T-cell (primary cell): ENCODE measurements around the gene IRX2. TPM values are rescaled to one million over a fixed set of nuclear protein-coding genes. Genes with fewer than 3 reads are reported as not detected.

Source experiments
- ATAC-seq, 4 experiments: fragments of 200-7000 bp in 3 of 4; fragments of 150-1000 bp in 1 of 4; cut with Tn5 transposase; replicated peaks in 1 of 4; 1 replicate in 3 of 4; 2 replicates in 1 of 4; pipeline ENCODE4 v1.10.0; 2021; ENCODE audit warnings: moderate library complexity in 3 of 4, mild to moderate bottlenecking in 2 of 4, moderate number of reproducible peaks in 1 of 4
- CTCF ChIA-PET, 2 donors: fragments of 300-600 bp; sonication (Branson Sonifier 250); formaldehyde crosslinking; loops; one replicate each; lab custom pipeline; 2022; ENCODE audit warnings: antibody characterized with exemption in 2 of 2; lab: Charles Lee
- POLR2A ChIA-PET, 2 donors: fragments of 300-600 bp; sonication (Branson Sonifier 250); formaldehyde crosslinking; loops; one replicate each; lab custom pipeline; 2022; ENCODE audit warnings: antibody characterized with exemption in 2 of 2; lab: Charles Lee
- DNase-seq, 35 experiments: peaks; one replicate each; pipeline versions ENCODE4 v3.0.0 to v3.0.0-alpha.2; 2013 to 2023
- H3K27ac ChIP-seq: one replicate; pipeline ENCODE4 v1.5.1; 2013; ENCODE audit warnings: low read length
- H3K27me3 ChIP-seq, 2 experiments: replicated peaks in 1 of 2; 1 replicate in 1 of 2; 2 replicates in 1 of 2; pipeline versions ENCODE4 v1.6.1 to v1.7.0; 2013; ENCODE audit warnings: low read length in 1 of 2, mixed read lengths in 1 of 2; ENCODE audit not compliant: control insufficient read depth in 2 of 2, insufficient read depth in 2 of 2; ENCODE audit errors: extremely low read depth in 1 of 2
- H3K36me3 ChIP-seq, 2 donors: 1 replicate in 1 of 2; 2 replicates in 1 of 2; pipeline versions ENCODE4 v1.6.1 to v1.7.0; 2013; ENCODE audit warnings: low read length in 1 of 2; ENCODE audit not compliant: control insufficient read depth in 2 of 2, insufficient read depth in 1 of 2; ENCODE audit errors: extremely low read depth in 1 of 2
- H3K4me1 ChIP-seq, 2 experiments: 1 replicate in 1 of 2; 2 replicates in 1 of 2; pipeline versions ENCODE4 v1.6.1 to v1.7.0; 2013; ENCODE audit warnings: low read length in 2 of 2, mixed read lengths in 1 of 2; ENCODE audit not compliant: insufficient read depth in 2 of 2, control insufficient read depth in 1 of 2; ENCODE audit errors: extremely low read depth in 1 of 2
- H3K4me3 ChIP-seq, 2 donors: 1 replicate in 1 of 2; 2 replicates in 1 of 2; pipeline versions ENCODE4 v1.5.1 to v1.7.0; 2013; ENCODE audit warnings: mild to moderate bottlenecking in 2 of 2, low read length in 1 of 2, moderate library complexity in 1 of 2; ENCODE audit not compliant: control insufficient read depth in 1 of 2; ENCODE audit errors: extremely low read depth in 1 of 2
- H3K9me3 ChIP-seq: 2 replicates; pipeline ENCODE4 v1.7.0; 2013
- H3K27ac Mint-ChIP-seq, 2 donors: one replicate each; pipeline ENCODE4 v1.8.0; 2020 to 2021; ENCODE audit warnings: mild to moderate bottlenecking in 2 of 2, mixed read lengths in 2 of 2
- H3K27me3 Mint-ChIP-seq, 2 donors: one replicate each; pipeline ENCODE4 v1.8.0; 2021 to 2022; ENCODE audit warnings: mixed read lengths in 2 of 2
- H3K36me3 Mint-ChIP-seq: one replicate; pipeline ENCODE4 v1.8.0; 2021; ENCODE audit warnings: mixed read lengths
- H3K4me1 Mint-ChIP-seq, 3 donors: one replicate each; pipeline ENCODE4 v1.8.0; 2020 to 2022; ENCODE audit warnings: mixed read lengths in 3 of 3, mild to moderate bottlenecking in 1 of 3
- H3K4me3 Mint-ChIP-seq, 3 donors: one replicate each; pipeline ENCODE4 v1.8.0; 2020 to 2022; ENCODE audit warnings: mild to moderate bottlenecking in 3 of 3, mixed read lengths in 3 of 3, moderate library complexity in 3 of 3
- H3K9me3 Mint-ChIP-seq, 3 donors: one replicate each; pipeline ENCODE4 v1.8.0; 2020 to 2022; ENCODE audit warnings: mixed read lengths in 3 of 3
- whole genome bisulfite sequencing: methylation state at CpG from one replicate; pipeline ENCODE4 v1.1.5; 2013; ENCODE audit warnings: missing lambda C conversion rate; ENCODE audit not compliant: insufficient coverage; 5-methylcytosine and 5-hydroxymethylcytosine counted together
- total RNA-seq, 35 experiments: library from RNA in 6 of 35; stranded (reverse) in 6 of 35; fragments of 120-200 nt in 1 of 35; gene quantifications; one replicate each; pipeline versions ENCODE4 v1.2.1 to v1.2.4 and lab custom pipeline; 2013 to 2026

The IRX2 gene
- total RNA-seq, 5 donors from 2014 or later (not counting 1 experiment from before 2014, with no cell fraction given), result 0.13 to 0.26 TPM; not detected in 3

DNA sequence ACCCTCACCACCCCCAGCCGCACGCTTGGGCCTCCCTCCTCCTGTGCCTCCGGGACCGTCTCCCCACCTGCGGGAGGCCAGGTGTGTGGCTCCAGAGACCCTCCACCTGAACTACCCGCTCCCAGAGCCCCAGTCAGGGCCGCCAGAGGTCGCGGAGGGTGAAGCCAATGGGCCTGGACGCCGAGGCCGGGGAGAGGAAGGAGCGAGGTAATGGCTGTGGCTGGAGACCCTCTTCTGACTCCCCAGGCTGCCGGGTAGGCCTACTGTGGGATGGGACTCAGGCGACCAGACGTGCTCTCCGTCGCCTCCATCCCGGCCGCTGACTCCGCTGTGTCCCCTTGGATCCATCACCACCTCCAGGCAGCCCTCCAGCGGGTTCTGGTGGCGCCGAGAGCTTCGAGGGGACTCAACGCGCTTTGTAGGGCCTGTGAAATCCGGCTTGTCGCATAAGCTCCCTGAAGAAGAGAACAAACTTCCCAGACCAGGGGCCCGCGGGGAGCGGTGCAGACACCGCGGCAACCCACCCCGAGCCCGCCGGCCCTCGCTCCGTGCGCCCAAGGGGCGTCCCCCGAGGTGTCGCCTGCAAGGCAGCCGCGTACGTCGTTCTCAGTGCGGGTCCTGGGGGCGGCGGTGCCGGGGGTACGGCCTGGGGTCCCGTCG, 12.6 kb downstream of the IRX2 start:
- Histone ChIP-seq H3K9me3 (no peaks in the 10 kb centered on the region), H3K27me3 (peaks cover 14 to 46% of the 10 kb centered on the region in 2 experiments), H3K27ac (no peak overlapping the region), H3K36me3 (no peaks in the 10 kb centered on the region), H3K4me3 (no peak overlapping the region), H3K4me1 (peaks cover 0 to 2% of the 10 kb centered on the region in 2 experiments)
- WGBS, result 9% methylated on average over 41 of the region's 54 CpGs
- ChIA-PET CTCF (no interaction called here), POLR2A (no interaction called here)
- no peaks in the 10 kb centered on the region for H3K36me3 Mint-ChIP-seq
- H3K9me3 Mint-ChIP-seq, result no peaks in the 10 kb centered on the region
- no peak overlapping the region for H3K4me3 Mint-ChIP-seq
- H3K27ac Mint-ChIP-seq, result no peak overlapping the region
- no peak for ATAC-seq
- no peak for DNase-seq
- peaks cover 34 to 51% of the 10 kb centered on the region in 2 donors for H3K27me3 Mint-ChIP-seq
- no peaks in the 10 kb centered on the region for H3K4me1 Mint-ChIP-seq

DNA sequence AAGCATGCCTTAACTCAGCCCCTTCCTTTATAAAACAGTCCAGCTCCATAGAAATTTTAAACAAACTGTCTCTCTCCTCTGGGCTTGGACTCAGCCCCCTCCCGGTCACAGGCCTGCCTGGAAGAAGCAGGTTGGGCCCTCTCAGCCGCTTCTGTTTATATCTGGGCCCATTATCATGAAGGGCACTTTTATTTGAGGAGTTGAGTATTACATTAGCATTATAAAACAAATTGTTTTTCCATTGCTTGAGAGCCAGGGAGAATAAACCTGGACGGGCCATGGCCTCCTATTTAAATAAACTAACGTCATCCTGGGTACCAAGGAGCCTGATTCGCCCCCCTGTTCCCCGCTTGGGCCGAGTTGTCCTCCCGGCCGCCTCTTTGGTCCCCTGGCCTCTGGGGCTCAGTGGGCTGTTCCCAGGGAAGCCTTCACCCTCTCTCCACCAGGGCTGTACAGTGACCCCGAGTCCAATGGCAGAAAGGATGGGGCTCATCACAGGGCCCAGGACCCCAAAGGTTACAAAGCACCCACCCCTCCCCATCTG, 13.2 kb downstream of the IRX2 start:
- no peaks in the 10 kb centered on the region for H3K9me3 Mint-ChIP-seq
- H3K4me1 Mint-ChIP-seq, result no peaks in the 10 kb centered on the region
- H3K4me3 Mint-ChIP-seq, result no peak overlapping the region
- no peaks in the 10 kb centered on the region for H3K36me3 Mint-ChIP-seq
- 22% methylated on average over 6 of the region's 10 CpGs for WGBS
- H3K27ac Mint-ChIP-seq, result no peak overlapping the region
- no peak overlapping the region for H3K27ac ChIP-seq
- POLR2A ChIA-PET, result no interaction called here
- peaks cover 30 to 47% of the 10 kb centered on the region in 2 donors for H3K27me3 Mint-ChIP-seq
- CTCF ChIA-PET, result no interaction called here
- H3K4me3 ChIP-seq, result no peak overlapping the region
- no peaks in the 10 kb centered on the region for H3K9me3 ChIP-seq
- peaks cover 0 to 2% of the 10 kb centered on the region in 2 experiments for H3K4me1 ChIP-seq
- ATAC-seq, result no peak
- H3K36me3 ChIP-seq, result no peaks in the 10 kb centered on the region
- peaks cover 14 to 46% of the 10 kb centered on the region in 2 experiments for H3K27me3 ChIP-seq
- no peak for DNase-seq

DNA sequence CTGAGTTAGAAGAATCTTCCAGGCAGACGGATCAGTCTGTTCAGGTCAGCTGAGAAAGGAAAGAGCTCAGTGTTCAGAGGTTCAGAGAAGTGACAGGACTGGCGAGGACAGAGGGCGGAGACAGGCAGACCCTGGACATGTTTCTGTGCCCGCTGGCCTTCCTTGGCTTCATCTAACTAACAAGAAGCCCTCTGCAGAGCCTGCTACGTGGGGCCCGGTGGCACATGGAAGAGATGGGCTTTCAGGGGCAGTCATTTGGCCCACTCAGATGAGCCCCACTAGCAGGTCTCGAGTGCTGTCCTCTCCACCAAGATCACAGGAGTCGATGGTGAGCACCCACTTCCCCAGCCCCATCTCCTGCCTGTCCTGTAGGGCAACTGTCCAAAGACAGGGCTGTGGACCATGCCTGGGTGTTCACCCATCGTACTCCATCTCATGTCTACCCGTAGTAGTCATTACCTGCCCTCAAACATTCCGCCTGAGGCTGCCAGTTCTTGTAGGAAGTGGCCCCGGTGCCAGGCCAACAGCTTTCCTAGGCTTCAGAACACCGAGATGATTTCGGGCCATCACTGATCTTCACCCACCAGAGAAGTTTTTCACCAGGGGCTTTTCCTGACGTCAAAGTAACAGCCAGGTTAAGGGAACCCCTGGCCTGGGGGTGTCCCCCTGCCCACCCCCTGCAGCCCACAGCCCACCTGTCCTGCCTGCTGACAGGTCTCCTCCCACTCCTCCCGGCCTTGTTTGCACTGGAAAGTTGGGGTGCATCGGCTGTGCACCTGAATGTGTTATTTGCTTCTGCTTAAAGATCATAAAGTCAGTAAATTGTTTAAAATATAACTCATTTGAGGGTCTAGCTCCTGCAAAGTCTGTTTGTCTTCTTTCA, 14.0 kb downstream of the IRX2 start:
- Mint-ChIP-seq H3K9me3 (no peaks in the 10 kb centered on the region), H3K4me1 (no peaks in the 10 kb centered on the region), H3K36me3 (no peaks in the 10 kb centered on the region), H3K27me3 (peaks cover 34 to 47% of the 10 kb centered on the region in 2 donors), H3K4me3 (no peak overlapping the region), H3K27ac (no peak overlapping the region)
- Histone ChIP-seq H3K27ac (no peak overlapping the region), H3K27me3 (peaks cover 14 to 44% of the 10 kb centered on the region in 2 experiments), H3K4me1 (peaks cover 0 to 2% of the 10 kb centered on the region in 2 experiments), H3K4me3 (no peak overlapping the region), H3K9me3 (no peaks in the 10 kb centered on the region), H3K36me3 (no peaks in the 10 kb centered on the region)
- peak in 1 of 4 experiments; percentile 20 for ATAC-seq
- WGBS, result 84% methylated on average over 14 of the region's 17 CpGs
- ChIA-PET POLR2A (no interaction called here), CTCF (no interaction called here)
- DNase-seq, result no peak

DNA sequence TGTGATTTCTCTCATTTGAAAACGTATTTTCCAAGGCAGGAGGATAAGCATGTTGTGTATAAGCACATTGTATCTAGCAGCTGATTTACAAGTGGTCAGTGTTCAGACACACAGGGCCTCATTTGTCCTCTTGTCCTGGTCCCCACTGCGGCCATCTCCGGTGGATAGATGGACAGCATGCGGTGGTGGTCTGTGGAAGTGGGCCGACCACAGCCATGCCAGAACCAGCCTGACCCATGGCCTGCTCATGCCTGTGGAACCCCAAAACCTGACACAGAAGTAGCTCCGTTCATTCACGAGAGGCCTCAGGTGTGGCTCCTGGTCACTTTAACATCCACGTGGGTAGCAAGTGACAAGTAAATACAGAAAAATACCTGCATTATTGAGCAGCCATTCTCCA, 14.6 kb downstream of the IRX2 start:
- DNase-seq, result no peak
- ChIA-PET POLR2A (no interaction called here), CTCF (no interaction called here)
- H3K27me3 Mint-ChIP-seq, result peaks cover 35 to 44% of the 10 kb centered on the region in 2 donors
- H3K9me3 Mint-ChIP-seq, result no peaks in the 10 kb centered on the region
- no peak overlapping the region for H3K27ac Mint-ChIP-seq
- no peaks in the 10 kb centered on the region for H3K4me1 Mint-ChIP-seq
- no peak for ATAC-seq
- H3K9me3 ChIP-seq, result no peaks in the 10 kb centered on the region
- no peak overlapping the region for H3K27ac ChIP-seq
- H3K4me3 Mint-ChIP-seq, result no peak overlapping the region
- no peaks in the 10 kb centered on the region for H3K36me3 Mint-ChIP-seq
- H3K4me1 ChIP-seq, result peaks cover 0 to 2% of the 10 kb centered on the region in 2 experiments
- H3K27me3 ChIP-seq, result peaks cover 9 to 44% of the 10 kb centered on the region in 2 experiments
- H3K36me3 ChIP-seq, result no peaks in the 10 kb centered on the region
- WGBS, result 82% methylated on average over 8 of the region's 8 CpGs
- no peak overlapping the region for H3K4me3 ChIP-seq

DNA sequence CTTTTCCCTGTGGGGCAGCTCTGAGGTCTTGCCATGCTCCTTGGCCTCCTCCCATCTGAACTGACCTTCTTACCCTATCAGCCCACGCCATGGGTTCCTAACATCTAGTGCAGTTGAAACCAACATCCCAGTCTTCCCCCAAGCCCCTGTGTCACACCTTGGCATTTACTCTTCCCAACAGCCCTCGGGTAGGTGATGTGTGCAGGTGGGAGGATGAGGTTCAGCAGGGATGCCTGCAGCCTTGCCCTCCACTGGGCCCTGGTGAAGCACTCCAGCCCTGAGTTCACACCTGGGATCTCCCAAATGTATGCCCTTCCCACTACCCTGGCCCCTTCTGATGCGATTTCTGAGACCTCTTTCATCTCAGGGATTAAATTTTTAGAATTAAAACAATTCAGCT, 15.5 kb downstream of the IRX2 start:
- no peaks in the 10 kb centered on the region for H3K9me3 Mint-ChIP-seq
- no peak overlapping the region for H3K4me3 Mint-ChIP-seq
- ChIA-PET POLR2A (no interaction called here), CTCF (no interaction called here)
- H3K36me3 ChIP-seq, result no peaks in the 10 kb centered on the region
- no peaks in the 10 kb centered on the region for H3K9me3 ChIP-seq
- H3K27ac Mint-ChIP-seq, result no peak overlapping the region
- H3K4me1 ChIP-seq, result peaks cover 0 to 2% of the 10 kb centered on the region in 2 experiments
- WGBS, result no CpG with 5 or more reads among the region's 3 CpGs
- peaks cover 5 to 41% of the 10 kb centered on the region in 2 experiments for H3K27me3 ChIP-seq
- no peak overlapping the region for H3K4me3 ChIP-seq
- no peak overlapping the region for H3K27ac ChIP-seq
- DNase-seq (no peak), ATAC-seq (no peak)
- H3K27me3 Mint-ChIP-seq, result peaks cover 29 to 36% of the 10 kb centered on the region in 2 donors
- no peaks in the 10 kb centered on the region for H3K36me3 Mint-ChIP-seq
- no peaks in the 10 kb centered on the region for H3K4me1 Mint-ChIP-seq

DNA sequence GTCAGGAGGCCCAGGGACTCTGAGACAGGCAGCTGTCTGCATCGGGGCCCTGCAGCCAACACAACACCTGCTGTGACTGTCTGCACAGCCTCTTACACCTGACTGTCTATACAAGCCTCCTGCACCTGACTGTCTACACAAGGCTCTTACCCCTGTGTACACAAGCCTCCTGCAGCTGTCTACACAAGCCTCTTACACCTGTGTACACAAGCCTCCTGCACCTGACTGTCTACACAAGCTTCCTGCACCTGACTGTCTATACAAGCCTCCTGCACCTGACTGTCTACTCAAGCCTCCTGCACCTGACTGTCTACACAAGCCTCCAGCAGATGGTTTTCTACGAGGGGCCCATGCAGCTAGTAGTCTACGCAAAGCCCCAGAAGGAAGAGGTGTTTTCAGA, 18.6 kb downstream of the IRX2 start:
- Histone ChIP-seq H3K27ac (no peak overlapping the region), H3K27me3 (peaks cover 4 to 18% of the 10 kb centered on the region in 2 experiments), H3K9me3 (no peaks in the 10 kb centered on the region), H3K36me3 (no peaks in the 10 kb centered on the region), H3K4me1 (no peaks in the 10 kb centered on the region), H3K4me3 (no peak overlapping the region)
- Mint-ChIP-seq H3K27ac (no peak overlapping the region), H3K27me3 (peaks cover 20 to 27% of the 10 kb centered on the region in 2 donors), H3K9me3 (peaks cover 0 to 4% (median 0%) of the 10 kb centered on the region in 3 donors), H3K4me1 (no peaks in the 10 kb centered on the region), H3K36me3 (no peaks in the 10 kb centered on the region), H3K4me3 (no peak overlapping the region)
- DNase-seq (no peak), ATAC-seq (peak in 1 of 4 experiments; percentile 6)
- WGBS, result 71% methylated on average over 2 of the region's 3 CpGs
- CTCF ChIA-PET, result no interaction called here
- POLR2A ChIA-PET, result no interaction called here
